KBM-7 (cell line): ENCODE results near the gene POFUT1.
A peak's percentile ranks its signal among the peaks of the same experiment; 100 is the strongest.
"Not testable (repeated sequence)": the region's sequence is repeated elsewhere in the genome, so short reads cannot be mapped to it uniquely, and the experiment has no call there.

Experiments
- DNase-seq: peaks from one replicate; pipeline ENCODE4 v3.0.0-alpha.2; 2015
- in situ Hi-C: fragments of 300-500 bp; cut with MboI; formaldehyde crosslinking; loops from 2 replicates; pipeline ENCODE4 v1.14.3; 2020; ENCODE audit warnings: low sequenced_read_pairs, low pct_unique_long_range_greater_than_20kb, mixed read lengths

Gene POFUT1

DNA sequence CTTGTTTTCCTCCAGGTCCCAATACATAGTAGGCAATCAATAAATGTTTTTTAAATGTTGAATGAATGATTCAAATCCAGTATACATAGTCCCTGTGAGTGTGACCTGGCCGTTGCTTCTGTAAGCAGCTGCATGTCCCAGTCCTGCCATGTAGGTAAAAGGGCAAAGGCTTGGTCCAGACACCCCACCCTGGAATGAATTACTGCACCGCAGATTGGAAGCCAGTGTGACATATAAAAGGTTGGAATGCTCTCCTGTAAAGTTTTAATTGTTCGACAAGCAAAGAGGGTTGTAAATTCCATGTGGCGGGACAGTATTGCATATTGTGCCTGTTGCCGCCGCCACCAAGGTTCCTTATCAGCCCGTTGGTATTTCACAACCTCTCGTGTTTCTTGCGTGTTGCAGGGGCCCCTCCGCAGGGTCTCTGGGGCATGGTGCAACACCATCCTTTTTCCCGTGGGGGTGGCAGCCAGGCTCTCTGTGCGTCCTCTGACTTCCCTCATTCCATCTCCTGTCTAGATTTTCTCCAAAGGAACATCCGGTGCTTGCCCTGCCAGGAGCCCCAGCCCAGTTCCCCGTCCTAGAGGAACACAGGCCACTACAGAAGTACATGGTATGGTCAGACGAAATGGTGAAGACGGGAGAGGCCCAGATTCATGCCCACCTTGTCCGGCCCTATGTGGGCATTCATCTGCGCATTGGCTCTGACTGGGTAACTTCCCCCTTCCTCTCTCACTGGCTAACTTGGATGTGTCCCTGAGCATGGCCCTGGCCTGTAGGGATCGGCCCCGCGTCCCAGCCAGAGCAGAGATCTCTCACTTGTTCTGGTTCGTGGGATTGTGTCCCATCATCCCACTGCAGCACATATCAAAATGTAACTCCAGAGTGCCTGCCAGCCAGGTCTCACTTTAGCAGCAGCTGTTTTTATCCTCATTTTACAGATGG is 20.3 kb downstream of the POFUT1 start:
- in situ Hi-C loops = no loop called here
- no peak for DNase-seq

DNA sequence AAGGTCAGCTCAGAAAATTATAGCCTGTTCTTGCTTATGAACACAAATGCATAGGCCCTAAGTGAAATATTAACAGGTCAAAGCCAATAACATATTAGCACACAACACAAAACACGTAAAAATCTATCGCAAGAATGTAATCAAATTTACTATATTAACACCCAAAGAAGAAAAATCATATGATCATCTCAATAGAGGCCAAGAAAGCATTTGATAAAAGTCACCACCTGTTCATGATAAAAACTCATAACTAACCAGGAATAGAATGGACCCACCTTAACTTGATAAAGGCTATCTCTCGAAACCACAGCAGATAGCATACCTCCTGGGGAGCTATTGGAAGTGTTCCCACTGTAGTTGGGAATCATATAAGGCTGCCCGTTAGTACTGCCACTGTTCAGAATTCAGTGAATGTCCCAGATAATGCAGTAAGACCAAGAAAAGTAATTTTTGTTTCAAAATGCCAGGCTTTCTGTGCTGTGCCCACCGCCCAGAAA is 21.6 kb downstream of the POFUT1 start:
- no peak for DNase-seq
- in situ Hi-C loops = no loop called here

DNA sequence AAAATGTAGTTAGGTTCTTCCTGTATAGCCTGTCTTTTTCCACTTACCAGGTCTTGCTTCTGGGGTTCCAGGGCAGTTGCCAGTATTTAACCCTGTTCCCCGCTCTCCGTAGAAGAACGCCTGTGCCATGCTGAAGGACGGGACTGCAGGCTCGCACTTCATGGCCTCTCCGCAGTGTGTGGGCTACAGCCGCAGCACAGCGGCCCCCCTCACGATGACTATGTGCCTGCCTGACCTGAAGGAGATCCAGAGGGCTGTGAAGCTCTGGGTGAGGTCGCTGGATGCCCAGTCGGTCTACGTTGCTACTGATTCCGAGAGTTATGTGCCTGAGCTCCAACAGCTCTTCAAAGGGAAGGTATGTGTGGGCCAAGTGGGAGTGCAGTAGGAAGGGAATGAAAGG is 23.0 kb downstream of the POFUT1 start:
- DNase-seq = no peak
- in situ Hi-C loops = no loop called here

DNA sequence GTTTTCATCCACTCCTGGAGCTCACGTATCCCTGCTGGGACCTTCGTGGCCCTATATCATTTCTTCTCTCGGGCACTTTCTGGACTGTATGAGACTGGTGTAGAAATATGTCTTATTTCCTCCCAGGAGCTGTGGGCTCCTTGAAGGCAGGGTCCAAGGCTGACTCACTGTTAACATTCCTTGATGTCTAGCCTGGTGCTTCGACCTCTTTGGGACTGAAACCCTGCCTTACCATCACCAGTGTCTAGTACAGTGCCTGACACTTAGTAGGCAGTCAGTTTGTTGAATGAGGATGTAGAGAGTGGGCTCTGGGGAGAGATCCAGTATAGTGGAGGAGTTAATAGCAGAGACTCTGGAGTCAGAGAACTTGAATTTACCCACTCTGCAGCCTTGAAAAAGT is 23.6 kb downstream of the POFUT1 start:
- in situ Hi-C loops = no loop called here
- no peak for DNase-seq

DNA sequence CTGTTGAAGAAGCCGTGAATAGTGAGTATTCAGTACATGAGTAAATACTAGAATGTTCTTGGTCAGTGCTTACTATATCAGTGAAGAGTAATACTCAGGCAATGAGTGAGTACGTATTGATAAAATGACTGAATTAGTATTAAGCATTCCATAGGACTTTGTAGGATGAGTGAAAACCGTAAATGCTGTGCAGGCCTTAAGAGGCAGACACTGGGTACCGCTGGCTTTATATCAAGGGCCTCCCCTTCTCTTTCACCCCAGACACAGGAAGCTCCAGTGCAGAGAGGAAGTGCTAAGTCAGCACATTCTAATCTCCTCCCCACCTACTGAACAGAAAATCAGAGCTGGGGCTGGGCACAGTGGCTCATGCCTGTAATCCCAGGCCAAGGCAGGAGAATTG is 24.2 kb downstream of the POFUT1 start:
- DNase-seq = peak; percentile 18
- in situ Hi-C loops = no loop called here

DNA sequence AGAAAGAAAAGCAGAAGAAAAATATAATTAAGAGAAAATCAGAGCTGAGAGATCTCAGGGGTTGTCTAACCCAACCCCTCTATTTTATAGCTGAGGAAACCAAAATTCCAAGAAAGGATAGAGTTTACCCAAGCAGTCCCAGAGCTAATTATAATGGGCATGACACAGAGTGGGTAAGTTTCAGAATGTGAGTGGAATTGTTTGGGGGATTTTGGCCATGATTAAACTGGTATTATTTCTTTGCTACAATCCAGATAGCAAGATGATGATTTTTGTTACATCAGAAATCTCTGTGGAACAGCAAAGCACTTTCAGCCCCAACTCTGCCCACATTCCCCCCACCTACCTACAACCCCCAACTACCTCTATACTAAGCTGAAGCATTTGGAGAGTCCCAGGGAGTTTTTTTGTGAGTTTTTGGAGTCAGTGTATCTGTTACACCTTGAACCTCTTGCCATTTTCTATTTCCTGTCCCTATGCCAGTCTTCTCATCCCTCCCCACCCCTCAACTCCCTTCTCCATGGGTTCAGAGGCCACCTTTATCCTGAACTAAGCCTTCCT is 24.7 kb downstream of the POFUT1 start:
- in situ Hi-C loops = no loop called here
- no peak for DNase-seq

DNA sequence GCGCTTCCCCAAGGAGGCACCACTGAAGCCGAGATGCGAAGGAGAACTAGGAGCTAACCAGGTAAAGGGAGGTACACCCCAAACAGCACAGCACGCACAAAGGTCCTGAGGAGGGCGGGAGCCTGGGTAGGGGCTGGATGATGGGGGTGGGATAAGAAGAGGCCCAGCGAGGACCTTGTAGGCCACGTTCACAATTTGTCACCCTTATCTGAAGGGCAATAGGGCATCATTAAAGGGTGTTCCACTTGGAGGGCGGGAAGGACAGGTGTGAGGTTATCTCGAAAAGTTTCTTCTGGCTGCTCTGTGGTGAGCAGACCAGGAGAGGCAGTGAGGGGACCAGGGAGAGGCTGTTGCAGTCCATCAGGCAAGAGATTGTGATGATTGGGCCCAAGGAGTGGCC is 25.6 kb downstream of the POFUT1 start:
- no peak for DNase-seq
- in situ Hi-C loops = no loop called here

DNA sequence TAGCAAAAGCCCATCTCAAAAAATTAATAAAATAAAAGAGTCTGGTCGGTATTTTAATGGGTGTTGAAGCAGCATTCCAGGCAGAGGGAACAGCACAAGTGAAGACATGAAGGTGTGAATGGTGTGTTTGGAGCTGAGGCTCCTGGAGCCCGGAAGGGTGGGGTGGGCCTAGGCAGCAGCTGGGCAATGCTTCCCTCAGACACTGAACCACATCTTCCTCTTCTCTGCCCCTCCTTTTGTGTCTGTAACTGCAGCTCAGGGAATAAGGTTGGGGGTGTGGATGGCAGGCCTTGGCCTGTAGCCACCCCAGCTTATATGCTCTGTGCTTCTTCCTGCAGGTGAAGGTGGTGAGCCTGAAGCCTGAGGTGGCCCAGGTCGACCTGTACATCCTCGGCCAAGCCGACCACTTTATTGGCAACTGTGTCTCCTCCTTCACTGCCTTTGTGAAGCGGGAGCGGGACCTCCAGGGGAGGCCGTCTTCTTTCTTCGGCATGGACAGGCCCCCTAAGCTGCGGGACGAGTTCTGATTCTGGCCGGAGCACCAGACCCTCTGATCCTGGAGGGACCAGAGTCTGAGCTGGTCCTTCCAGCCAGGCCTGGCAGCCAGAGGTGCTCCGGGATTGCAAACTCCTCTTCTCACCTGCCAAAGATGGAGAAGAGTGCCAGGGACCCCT is 26.6 kb downstream of the POFUT1 start:
- in situ Hi-C loops = no loop called here
- DNase-seq = no peak

DNA sequence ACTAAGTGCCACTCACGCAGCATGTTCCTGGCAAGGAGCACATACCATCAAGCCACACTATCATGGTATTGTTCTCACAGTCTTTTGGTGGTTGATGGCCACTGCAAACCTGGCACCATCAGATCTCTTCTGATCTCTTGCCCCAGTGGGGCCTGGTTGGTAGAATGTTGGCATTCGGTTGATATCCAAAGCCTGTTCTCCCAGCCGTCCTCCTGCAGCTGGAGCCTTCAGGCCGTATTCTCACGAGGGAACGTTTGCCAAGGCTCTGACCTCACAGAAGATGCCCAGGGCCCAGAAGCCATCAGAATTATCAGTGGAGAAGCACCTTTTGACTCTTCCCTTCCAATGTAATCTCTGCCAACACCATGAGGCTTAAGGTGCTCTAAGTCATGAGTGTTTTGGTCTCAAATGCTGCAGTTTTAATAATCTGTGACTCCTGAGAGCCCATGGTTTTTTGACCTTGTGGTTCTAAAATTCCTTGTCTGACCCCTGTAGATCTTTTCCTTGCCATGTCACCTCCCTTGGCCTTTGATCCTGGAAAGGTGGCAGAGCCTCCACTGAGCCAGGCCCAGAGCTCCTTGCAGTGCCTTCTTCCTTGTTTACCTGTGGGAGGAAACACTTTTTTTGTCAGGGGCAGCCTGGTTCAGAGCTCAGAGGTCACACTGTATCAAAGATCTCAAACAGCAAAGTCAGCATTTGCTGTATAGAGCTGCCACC is 27.8 kb downstream of the POFUT1 start:
- in situ Hi-C loops = no loop called here
- no peak for DNase-seq

DNA sequence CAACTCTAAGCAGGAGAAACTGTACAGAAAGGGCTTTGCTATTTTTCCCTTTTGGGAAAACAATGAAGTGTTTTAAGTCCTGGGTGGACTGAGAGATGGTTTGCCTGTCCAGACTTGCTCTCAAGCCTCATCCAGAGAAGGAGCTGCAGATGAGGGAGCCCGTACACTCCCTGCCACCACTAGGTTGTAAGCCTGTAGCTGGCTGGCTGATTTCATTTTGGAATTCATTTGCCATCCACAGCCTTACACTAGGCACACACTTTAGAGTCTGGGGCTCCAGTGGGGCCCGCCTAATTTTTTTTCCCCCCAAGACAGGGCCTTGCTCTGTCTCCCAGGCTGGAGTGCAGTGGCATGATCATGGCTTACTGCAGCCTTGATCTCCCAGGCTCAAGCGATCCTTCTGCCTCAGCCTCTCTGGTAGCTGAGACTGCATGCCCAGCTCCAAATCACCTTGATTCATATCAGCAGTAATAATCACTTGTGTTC is 28.4 kb downstream of the POFUT1 start:
- no peak for DNase-seq
- in situ Hi-C loops = no loop called here

DNA sequence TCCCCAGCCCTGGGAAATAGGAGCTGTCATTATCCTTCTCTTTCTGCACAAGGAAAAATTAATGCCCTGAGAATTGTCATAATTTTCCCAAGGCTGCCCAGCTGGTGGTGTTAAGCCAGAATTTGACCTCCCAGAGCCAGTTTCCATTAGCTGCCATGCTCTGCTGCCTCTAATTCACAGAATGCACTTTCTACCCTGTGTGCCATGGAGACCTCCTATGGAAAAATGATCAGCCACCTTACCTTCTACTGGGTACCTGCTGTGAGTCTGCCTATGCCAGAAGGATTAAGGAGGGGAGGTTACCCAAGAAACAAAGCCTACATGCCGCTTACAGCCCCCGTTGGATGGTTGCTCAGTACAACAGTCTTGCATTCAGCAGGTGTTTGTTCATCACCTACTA is 29.1 kb downstream of the POFUT1 start:
- in situ Hi-C loops = no loop called here
- DNase-seq = no peak

DNA sequence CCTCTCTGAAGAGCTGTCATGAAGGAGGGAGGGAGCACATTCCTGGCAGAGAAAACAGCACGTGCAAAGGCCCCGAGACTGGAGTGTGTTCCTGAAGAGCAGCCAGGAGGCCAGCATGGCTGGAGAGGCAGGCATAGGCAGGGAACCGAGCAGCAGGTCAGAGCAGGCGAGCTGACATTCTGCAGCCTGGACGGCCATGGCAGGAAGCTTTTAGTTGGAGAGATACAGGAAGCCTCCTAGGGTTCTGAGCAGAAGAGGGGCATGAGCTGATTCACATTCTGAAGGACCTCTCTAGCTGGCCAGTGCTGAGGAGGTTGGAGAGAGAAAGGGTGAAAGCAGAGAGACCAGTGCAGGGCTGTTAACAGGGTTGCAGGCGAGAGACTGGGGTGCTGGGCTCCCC is 29.7 kb downstream of the POFUT1 start:
- in situ Hi-C loops = no loop called here
- DNase-seq = no peak

DNA sequence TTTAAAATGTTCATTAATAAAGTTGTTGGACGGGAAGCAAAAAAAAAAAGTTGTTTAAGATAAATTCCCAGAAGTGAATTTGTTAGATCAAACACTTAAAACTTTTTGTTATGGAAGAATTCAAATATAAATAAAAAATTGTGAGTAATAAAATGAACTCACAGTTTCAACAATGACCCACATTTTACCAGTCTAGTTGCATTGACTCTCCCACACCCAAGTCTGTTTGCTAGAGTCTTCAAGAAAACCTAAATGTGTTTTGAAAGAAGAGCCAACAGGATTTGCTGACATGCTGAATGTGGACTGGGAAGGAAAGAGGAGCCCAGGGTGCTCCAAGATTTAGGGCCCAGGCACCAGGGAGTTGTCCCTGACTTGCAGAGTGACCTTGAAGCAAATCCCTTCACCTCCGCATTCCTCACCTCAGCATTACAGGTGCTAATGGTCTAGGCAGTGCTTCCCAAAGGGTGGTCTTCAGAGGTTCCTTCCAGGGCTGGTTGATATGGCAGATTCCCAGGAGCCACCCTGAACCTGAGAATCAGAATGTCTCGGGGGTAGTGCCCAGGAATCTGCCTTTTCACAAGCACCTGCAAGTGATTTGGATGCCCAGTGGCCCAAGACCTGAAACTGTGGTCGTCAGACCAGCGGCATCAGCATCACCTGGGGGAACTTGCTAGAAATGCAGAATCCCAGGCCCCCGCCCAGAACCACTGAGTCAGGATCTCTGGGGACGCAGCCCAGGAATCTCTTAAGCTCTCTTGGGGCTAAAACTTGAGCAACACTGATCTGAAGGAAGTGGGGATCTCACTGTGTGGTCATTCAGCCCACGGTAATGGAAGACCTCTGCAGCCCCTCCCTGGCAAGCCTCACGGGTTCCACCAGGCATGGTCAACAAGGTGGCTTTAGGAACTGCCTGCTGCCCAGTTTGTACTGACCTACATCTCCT is 31.1 kb downstream of the POFUT1 start:
- no peak for DNase-seq
- in situ Hi-C loops = no loop called here

DNA sequence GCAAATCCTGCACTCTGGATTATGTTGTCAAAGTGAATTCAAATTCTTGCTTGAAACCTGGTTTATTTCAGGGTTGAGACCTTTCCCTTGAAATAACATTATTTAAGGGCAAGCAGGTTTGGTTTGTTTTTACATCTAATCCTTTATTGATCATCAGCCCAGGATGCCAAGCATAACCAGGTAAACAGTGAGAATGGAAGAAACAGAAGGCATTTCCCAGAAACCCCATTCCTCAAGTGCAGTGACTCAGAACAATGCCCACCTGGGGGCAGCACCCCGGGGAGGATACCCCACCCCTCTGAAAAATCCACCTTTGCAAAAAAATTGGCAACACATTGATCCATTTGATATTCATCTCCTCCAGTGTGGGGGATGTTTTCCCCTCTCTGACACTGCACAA is 32.5 kb downstream of the POFUT1 start:
- in situ Hi-C loops = no loop called here

DNA sequence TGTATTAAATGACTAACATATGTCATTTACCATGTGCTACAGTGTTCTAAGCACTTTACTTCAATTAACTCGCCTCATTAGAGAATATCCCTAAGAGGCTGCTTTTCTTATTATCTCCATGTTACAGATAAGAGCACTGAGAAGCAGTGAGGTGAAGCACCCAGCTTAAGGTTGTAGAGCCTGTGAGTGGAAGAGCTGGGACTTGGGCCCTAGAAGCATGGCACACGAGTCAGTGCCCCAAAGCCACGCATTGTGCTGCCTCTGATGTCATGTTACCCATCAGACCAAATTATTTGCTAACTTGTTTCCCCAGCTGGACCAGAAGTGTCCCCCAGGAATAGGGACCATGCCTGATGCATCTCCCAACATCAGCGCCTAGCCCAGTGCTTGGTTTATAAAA is 34.1 kb downstream of the POFUT1 start:
- DNase-seq = no peak
- in situ Hi-C loops = no loop called here

More for the DNA sequence above, 32.5 kb downstream of the POFUT1 start:
- DNase-seq = no peak

DNA sequence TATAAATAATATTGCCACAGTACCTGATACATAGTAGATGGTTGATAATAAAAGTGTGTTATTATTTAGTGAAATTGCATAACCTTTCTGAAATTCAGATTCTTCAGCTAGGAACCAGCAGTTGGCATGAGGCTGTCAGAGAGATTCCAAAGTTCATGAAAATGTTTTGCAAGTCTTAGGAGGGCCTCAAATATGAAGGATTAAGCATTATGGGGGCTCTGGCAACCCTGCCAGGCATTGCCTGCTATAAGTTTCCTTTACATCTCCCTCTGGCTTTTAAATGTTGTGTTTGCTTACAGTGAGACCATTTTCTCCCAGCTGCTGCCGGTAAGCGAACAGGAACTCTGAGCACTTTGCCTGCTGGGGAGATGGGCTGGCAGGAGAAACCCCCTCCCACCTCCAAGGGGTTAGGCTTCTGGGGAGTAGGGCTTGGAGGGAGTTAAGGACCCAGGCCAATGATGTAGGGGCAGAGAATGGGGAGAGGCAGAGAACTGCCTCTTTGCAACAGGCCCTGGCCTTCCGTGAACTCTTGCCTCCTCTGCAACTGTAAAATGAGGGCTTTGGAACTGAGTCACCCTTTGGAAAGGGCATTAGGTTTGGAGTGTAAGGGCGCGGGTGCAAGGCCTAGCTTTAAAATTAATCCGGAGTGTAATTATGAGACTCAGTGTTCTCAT is 36.6 kb downstream of the POFUT1 start:
- in situ Hi-C loops = no loop called here
- DNase-seq = no peak

DNA sequence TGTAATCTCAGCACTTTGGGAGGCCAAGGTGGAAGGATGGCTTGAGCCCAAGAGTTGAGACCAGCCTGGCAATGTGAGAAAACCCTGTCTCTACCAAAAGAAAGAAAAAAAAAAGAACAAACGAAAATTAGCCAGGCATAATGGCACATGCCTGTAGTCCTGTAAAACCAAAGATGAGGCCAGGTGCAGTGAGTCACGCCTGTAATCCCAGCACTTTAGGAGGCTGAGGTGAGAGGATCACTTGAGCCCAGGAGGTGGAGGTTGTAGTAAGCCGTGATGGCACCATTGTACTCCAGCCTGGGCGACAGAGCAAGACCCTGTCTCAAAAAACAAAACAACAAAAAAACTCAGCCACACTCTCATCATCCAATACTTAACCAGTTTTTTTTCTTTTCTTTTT is 37.3 kb downstream of the POFUT1 start:
- in situ Hi-C loops = no loop called here
- DNase-seq = no peak

DNA sequence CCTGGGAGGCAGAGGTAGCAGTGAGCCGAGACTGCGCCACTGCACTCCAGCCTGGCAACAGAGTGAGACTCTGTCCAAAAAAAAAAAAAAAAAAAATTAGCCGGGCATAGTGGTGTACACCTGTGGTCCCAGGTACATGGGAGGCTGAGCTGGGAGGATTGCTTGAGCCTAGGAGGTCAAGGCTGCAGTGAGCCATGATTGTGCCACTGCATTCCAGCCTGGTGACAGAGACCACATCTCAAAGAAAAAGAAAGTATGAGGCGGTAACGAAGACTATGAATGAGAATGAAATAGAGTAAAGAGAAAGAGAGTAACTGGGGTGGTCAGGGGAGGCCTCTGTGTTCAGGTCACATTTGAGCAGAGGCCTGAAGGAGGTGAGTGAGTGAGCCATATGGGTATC is 38.5 kb downstream of the POFUT1 start:
- in situ Hi-C loops, DNase-seq: not testable (repeated sequence)
